ENCODE measurements around the gene ANKRD11.

The ANKRD11 gene

DNA sequence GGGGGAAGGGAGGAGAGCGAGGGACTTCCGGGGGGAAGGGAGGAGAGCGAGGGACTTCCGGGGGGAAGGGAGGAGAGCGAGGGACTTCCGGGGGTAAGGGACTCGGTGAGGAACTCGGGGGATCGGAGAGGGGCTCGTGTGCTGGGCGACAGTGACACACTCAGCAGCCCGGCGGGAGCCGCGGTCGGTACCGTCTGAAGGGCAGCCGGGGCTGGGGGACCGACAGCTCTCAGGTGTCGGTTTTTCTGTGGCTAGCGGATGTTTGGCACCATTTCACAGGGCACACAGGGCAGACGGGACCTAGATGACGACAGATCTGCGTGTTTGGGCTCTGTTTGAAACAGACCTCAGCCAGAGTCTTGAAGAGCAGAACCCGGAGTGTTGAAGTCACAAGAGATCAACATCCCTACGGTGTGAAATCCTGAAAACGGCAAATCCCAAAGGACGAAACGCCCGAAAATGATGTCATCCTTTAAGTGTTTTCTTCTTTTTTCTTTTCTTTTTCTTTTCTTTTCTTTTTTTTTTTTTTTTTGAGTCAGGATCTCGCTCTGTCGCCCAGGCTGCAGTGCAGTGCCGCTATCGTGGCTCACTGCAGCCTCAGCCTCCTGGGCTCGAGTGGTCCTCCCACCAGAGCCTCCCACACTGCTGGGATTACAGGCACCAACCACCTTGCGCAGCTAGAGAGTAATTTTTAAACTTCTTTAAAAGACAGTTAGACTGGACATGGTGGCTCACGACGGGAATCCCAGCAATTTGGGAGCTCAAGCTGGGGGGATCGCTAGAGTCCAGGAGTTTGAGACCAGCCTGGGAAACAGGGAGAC, 249.0 kb downstream of the ANKRD11 start:
- DNase-seq (ENCODE audit: low read depth in 2 of 2), result peak; percentile 56 to 61

DNA sequence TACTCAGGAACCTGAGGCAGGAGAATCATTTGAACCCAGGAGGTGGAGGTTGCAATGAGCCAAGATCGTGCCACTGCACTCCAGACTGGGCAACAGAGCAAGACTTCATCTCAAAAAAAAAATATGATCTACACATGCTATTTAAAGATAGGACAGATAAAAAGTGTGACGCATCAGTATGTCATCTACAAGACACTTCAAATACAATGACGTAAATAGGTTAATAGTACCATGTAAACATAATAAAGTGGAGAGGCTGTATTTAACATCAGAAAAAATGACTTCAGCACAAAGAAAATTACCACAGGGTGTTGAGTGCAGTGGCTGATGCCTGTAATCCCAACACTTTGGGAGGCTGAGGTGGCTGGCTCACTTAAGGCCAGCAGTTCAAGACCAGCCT, 252.6 kb downstream of the ANKRD11 start:
- DNase-seq (ENCODE audit: low read depth in 2 of 2), result no peak

DNA sequence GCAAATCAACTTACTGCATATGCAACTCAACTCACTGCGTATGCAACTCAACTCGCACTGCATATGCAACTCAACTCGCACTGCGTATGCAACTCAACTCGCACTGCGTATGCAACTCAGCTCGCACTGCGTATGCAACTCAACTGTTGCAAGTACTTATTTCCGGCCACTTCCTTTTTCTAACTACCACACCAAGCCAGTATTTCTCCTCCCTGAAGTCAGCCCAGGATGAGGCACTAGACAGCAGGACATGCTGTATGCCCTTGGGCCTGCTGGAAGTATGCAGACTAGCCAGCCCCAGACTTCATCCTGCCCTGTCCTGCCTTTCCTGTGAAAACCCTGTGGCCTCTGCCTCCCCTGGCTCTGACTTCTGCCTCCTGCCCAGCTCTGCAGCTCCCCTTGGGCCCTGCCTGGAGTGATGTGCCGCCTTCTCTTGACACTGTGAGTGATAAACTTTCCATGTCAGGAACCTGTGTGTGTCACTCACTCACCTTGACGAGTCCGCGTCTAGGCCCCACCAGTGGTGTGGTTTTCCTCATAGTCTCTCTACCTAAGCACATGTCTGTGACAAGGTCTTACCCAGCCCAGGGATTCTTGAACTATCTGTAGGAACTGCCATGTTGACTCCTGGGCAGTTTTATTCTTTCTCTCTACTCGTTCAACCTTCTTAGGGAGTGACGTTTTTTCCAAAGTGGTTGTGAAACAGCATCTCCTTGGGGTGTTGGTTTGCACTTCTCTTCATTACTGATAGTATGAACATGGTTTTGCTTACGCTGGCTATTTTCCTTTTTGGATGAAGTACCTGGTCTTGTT, 256.5 kb downstream of the ANKRD11 start:
- no peak for DNase-seq (ENCODE audit: low read depth in 2 of 2)

DNA sequence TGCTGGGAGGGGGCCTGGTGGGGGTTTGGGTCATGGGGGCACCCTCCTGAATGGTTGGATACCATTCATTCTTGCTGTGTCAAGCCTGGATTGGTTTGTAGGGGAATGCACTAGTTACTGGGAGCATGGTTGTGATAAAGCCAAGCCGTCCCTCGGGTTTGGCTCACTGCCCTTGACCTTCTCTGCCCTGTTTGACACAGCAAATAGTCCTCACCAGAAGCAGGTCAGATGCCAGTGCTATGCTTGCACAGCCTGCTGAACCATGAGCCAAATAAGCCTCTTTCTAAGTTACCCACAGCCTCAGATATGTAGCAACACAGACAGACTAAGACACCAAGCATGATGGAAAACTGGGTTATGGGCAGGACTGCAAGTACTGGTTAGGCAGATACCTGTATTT, 258.3 kb downstream of the ANKRD11 start:
- DNase-seq (ENCODE audit: low read depth in 2 of 2), result no peak

DNA sequence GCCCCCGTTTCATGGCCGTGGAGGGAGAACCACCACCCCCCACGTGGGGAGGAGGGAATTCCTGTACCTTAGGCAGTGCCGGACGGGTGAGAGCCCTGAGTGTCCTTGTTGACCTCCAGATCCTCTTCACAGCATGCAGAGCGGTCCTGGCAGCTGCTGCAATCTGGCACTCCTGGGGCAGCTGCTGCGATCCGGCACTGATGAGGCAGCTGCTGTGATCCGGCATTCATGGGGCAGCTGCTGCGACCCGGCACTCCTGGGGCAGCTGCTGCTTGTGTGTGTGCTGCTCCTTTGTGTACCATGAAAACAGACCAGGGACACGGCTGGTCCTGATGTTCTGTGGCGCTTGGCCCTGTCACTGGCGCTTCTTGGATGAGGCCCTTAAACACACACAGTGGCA, 260.1 kb downstream of the ANKRD11 start:
- DNase-seq (ENCODE audit: low read depth in 2 of 2), result no peak

DNA sequence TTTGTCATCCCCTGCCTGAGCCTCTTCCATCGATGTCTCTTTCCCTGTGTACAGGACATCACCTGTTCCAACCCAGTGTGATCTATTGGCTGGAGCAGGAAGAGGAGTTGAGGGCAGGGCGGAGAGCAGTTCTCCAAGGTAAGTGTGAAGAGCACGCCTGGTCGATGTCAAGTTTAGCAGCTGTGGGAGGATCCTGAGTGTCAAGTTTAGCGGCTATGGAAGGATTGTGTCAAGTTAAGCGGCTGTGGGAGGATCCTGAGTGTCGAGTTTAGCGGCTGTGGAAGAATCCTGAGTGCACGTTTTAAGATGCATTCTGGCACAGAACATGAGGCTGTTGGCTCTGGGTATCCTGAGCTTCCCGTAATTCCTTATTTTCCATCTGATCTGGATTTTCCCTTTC, 265.7 kb downstream of the ANKRD11 start:
- DNase-seq (ENCODE audit: low read depth in 2 of 2), result no peak

DNA sequence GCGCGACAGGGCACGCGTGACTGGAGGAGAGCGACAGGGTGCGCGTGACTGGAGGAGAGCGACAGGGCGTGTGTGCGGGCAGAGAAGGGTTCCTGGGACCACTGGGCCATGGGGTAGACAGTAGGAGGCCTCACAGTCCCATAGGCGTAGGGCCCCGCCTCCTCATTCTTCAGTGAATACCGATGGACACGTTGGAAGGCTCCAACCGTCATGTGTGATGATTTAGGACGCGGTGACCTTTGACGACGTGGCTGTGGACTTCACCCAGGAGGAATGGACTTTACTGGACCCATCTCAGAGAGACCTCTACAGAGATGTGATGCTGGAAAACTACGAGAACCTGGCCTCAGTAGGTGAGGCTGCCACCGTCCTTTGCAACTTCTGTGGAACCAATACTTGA, 267.4 kb downstream of the ANKRD11 start:
- no peak for DNase-seq (ENCODE audit: low read depth in 2 of 2)

DNA sequence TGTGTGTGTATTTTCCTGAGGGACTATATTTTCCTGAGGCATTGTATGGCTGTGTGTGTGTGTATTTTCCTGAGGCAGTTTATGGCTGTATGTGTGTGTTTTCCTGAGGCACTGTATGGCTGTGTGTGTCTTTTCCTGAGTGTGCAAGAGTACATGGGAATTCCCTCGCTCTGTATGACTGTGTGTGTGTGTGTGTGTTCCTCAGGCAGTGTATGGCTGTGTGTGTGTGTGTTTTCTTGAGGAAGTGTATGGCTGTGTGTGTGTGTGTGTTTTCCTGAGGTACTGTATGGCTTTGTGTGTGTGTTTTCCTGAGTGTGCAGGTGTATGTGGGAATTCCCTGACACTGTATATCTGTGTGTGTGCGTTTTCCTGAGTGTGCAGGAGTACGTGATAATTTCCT, 268.8 kb downstream of the ANKRD11 start:
- no peak for DNase-seq (ENCODE audit: low read depth in 2 of 2)

DNA sequence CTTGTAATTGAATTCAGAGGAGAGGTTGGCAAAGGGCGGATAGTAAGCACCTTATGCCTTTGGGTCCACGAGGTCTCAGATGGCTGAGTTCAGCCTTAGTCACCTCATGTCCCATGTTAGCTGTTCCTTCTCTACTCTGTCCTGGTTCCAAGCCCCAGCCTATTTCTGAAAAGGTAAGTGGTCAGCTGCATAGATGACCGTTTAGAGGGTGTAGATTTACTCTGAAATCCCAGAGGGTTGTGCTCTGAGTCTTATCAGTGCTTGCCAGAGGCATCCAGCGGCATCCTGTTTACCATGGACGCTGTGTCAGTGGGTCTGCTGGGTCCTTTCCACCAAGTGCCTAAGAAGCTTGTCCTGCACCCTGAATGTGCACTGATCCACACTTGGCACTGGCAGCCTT, 271.0 kb downstream of the ANKRD11 start:
- no peak for DNase-seq (ENCODE audit: low read depth in 2 of 2)
